K562 (cell line): ENCODE measurements around the gene ASRGL1. TPM values are rescaled to one million over a fixed set of nuclear protein-coding genes. Genes with fewer than 3 reads are reported as not detected.

Source experiments
- ATAC-seq: fragments of 200-7000 bp; cut with Tn5 transposase; 3 replicates; pipeline ENCODE4 v1.9.1; 2020; ENCODE audit warnings: moderate library complexity
- BruUV-seq: library from RNA; stranded (reverse); fragments of 400-500 nt; replicated peaks from 2 replicates; lab custom pipeline; 2021; lab: Mats Ljungman, UMichigan
- CTCF ChIA-PET: fragments of 300-600 bp; formaldehyde crosslinking; extraction: SDS; loops from one replicate; lab custom pipeline; 2021; ENCODE audit warnings: low intra/inter-chr PET ratio; lab: Yijun Ruan, JAX
- POLR2A ChIA-PET: fragments of 300-600, 350-650 bp; sonication (Branson Sonifier 250); formaldehyde crosslinking; extraction: SDS; loops from one replicate; lab custom pipeline; 2021; ENCODE audit warnings: antibody characterized with exemption, inconsistent platforms; lab: Yijun Ruan, JAX
- DNase-seq, 4 experiments: peaks; one replicate each; pipeline versions ENCODE4 v3.0.0 to v3.0.0-alpha.2; 2011 to 2018; ENCODE audit warnings: low spot score in 3 of 4, mixed read lengths in 3 of 4; ENCODE audit errors: extremely low read depth in 1 of 4
- FAIRE-seq: peaks from 2 replicates; lab custom pipeline; 2011; peaks lifted over from hg19 to GRCh38; lab: Jason Lieb, UNC
- H2AFZ ChIP-seq: 2 replicates; pipeline ENCODE4 v1.6.0; 2011; ENCODE audit warnings: low read depth, low read length, control low read depth, inconsistent platforms
- H3K27ac ChIP-seq: fragments of 200-600 bp; 3 replicates; pipeline ENCODE4 v1.8.0; 2011; ENCODE audit warnings: low read depth, mild to moderate bottlenecking, control low read depth, inconsistent platforms, low read length, moderate library complexity, mixed read lengths; ENCODE audit errors: extremely low read depth
- H3K27me3 ChIP-seq, 2 experiments: fragments of 300-600 bp in 1 of 2; 2 replicates in 1 of 2; 3 replicates in 1 of 2; pipeline versions ENCODE4 v1.6.0 to v1.8.0; 2011; ENCODE audit warnings: inconsistent platforms in 2 of 2, low read length in 2 of 2, mild to moderate bottlenecking in 1 of 2, mixed read lengths in 1 of 2, moderate library complexity in 1 of 2; ENCODE audit not compliant: control insufficient read depth in 2 of 2, insufficient read depth in 2 of 2
- H3K36me3 ChIP-seq: fragments of 300-600 bp; 3 replicates; pipeline ENCODE4 v1.8.0; 2011; ENCODE audit warnings: mild to moderate bottlenecking, low read length, inconsistent platforms; ENCODE audit not compliant: control insufficient read depth, insufficient read depth
- H3K4me1 ChIP-seq, 2 experiments: fragments of 200-600 bp in 1 of 2; replicated peaks in 1 of 2; 2 replicates in 1 of 2; 3 replicates in 1 of 2; pipeline versions ENCODE4 v1.5.1 to v1.8.0; 2011; ENCODE audit warnings: inconsistent platforms in 2 of 2, low read length in 2 of 2, mild to moderate bottlenecking in 1 of 2, mixed read lengths in 1 of 2, moderate library complexity in 1 of 2; ENCODE audit not compliant: control insufficient read depth in 2 of 2, insufficient read depth in 2 of 2
- H3K4me2 ChIP-seq: 2 replicates; pipeline ENCODE4 v1.6.1; 2011; ENCODE audit warnings: low read length, control low read depth, inconsistent platforms, mixed read lengths; ENCODE audit not compliant: insufficient read depth
- H3K4me3 ChIP-seq: fragments of 200-600 bp; sonication (generic), shearing (Covaris generic); 2 replicates; pipeline ENCODE4 v1.5.1; 2016; ENCODE audit warnings: control low read depth, inconsistent platforms
- H3K79me2 ChIP-seq: fragments of 200-600 bp; 3 replicates; pipeline ENCODE4 v1.8.0; 2011; ENCODE audit warnings: low read length, inconsistent platforms; ENCODE audit not compliant: control insufficient read depth, insufficient read depth
- H3K9ac ChIP-seq, 2 experiments: 2 replicates each; pipeline versions ENCODE4 v1.6.0 to v1.6.1; 2011; ENCODE audit warnings: low read depth in 2 of 2, low read length in 2 of 2, control low read depth in 1 of 2, inconsistent platforms in 1 of 2, mild to moderate bottlenecking in 1 of 2, mixed read lengths in 1 of 2; ENCODE audit not compliant: insufficient read depth in 1 of 2
- H3K9me1 ChIP-seq: one replicate; pipeline ENCODE4 v1.6.0; 2011; ENCODE audit warnings: inconsistent platforms, mild to moderate bottlenecking, low read length, moderate library complexity; ENCODE audit not compliant: control insufficient read depth, insufficient read depth
- H3K9me3 ChIP-seq: replicated peaks from 2 replicates; pipeline ENCODE4 v1.5.1; 2011; ENCODE audit warnings: low read depth, low read length, inconsistent platforms; ENCODE audit not compliant: control insufficient read depth, insufficient read depth
- H4K20me1 ChIP-seq: replicated peaks from 2 replicates; pipeline ENCODE4 v1.6.1; 2011; ENCODE audit warnings: low read length, inconsistent platforms, mixed read lengths; ENCODE audit not compliant: control insufficient read depth, insufficient read depth
- BCOR ChIP-seq: fragments of 450-650 bp; IDR thresholded peaks from 2 replicates; pipeline ENCODE4 v1.6.1; 2016
- CHD4 ChIP-seq: fragments of 200-600 bp; sonication (generic); IDR thresholded peaks from 3 replicates; pipeline ENCODE4 v1.6.1; 2012; ENCODE audit warnings: low read depth, mild to moderate bottlenecking, mixed read lengths, low read length, inconsistent platforms; ENCODE audit not compliant: insufficient read depth, insufficient replicate concordance, poor library complexity, severe bottlenecking
- CREB5 ChIP-seq: fragments of 250-450 bp; sonication (Bioruptor Pico); IDR thresholded peaks from 2 replicates; pipeline ENCODE4 v1.5.0; 2020; ENCODE audit warnings: mild to moderate bottlenecking
- CTBP1 ChIP-seq: fragments of 450-650 bp; IDR thresholded peaks from 2 replicates; pipeline ENCODE4 v1.6.1; 2016; ENCODE audit warnings: borderline replicate concordance
- MLX ChIP-seq, 2 experiments: fragments of 450-650 bp in 1 of 2; sonication (generic) in 1 of 2; formaldehyde crosslinking; conservative IDR thresholded peaks; 2 replicates each; pipeline versions ENCODE4 v1.4.0 to v1.8.1; 2020 to 2022; ENCODE audit warnings: mild to moderate bottlenecking in 1 of 2, missing genetic modification reagents in 1 of 2
- SREBF2 ChIP-seq: sonication (generic); formaldehyde crosslinking; IDR thresholded peaks from 2 replicates; pipeline ENCODE4 v1.4.0; 2020; ENCODE audit warnings: mild to moderate bottlenecking, missing genetic modification reagents
- SUPT5H ChIP-seq: fragments of 450-650 bp; IDR thresholded peaks from 2 replicates; pipeline ENCODE4 v1.6.1; 2016
- ZFP1 ChIP-seq: fragments of 450-650 bp; formaldehyde crosslinking; IDR thresholded peaks from 2 replicates; pipeline ENCODE4 v1.4.0; 2020; ENCODE audit warnings: mild to moderate bottlenecking, mixed read lengths
- ZNF57 ChIP-seq: fragments of 450-650 bp; formaldehyde crosslinking; IDR thresholded peaks from 2 replicates; pipeline ENCODE4 v1.4.0; 2020; ENCODE audit warnings: mild to moderate bottlenecking, moderate library complexity
- WGBS: fragments of 100-300 bp; shearing (Covaris generic); methylation state at CpG from one replicate; pipeline ENCODE4 v1.1.6; 2016; ENCODE audit warnings: low coverage, mixed read lengths; ENCODE audit not compliant: insufficient coverage; ENCODE audit errors: missing lambda C conversion rate; 5-methylcytosine and 5-hydroxymethylcytosine counted together
- in situ Hi-C: fragments of 300-500 bp; cut with MboI; formaldehyde crosslinking; loops from 4 replicates; pipeline ENCODE4 v1.15.0; 2018; ENCODE audit warnings: inconsistent platforms, mixed read lengths
- intact Hi-C: fragments of 100-400 bp; cut with micrococcal nuclease; formaldehyde crosslinking; loops from 2 replicates; pipeline ENCODE4 v1.14.2; 2022
- polyA plus RNA-seq, 8 experiments: library from polyadenylated mRNA; depleted of rRNA in 4 of 8; stranded (reverse) in 5 of 8; unstranded in 3 of 8; fragments of >200 nt; fragmentation: Nextera tagmentation in 2 of 8; fragmentation: Illumina TruSeq in 1 of 8; extraction: Ambion mirVana in 2 of 8; extraction: Trizol in 1 of 8; gene quantifications; 2 replicates each; pipeline versions ENCODE4 v1.2.1 to v1.2.3, GENCODE V29; 2011 to 2014; ENCODE audit warnings: inconsistent platforms in 1 of 8, missing spikeins in 1 of 8
- total RNA-seq, 7 experiments: library from RNA; depleted of rRNA in 6 of 7; stranded (reverse); fragments of >200 nt in 6 of 7; fragmentation: Illumina TruSeq in 2 of 7; extraction: Trizol in 2 of 7; gene quantifications; 2 replicates each; pipeline versions ENCODE4 v1.2.1 to v1.2.3, GENCODE V29; 2011 to 2021; ENCODE audit warnings: low replicate concordance in 1 of 7
- TF ChIP-seq, protein P1 (sequence below), 2 experiments: fragments of 450-650 bp in 1 of 2; sonication (generic) in 1 of 2; formaldehyde crosslinking in 1 of 2; IDR thresholded peaks; 2 replicates each; pipeline versions ENCODE4 v1.7.1 to v1.9.0; 2016 to 2022; ENCODE audit warnings: inconsistent platforms in 1 of 2, mild to moderate bottlenecking in 1 of 2, missing genetic modification reagents in 1 of 2

ASRGL1 gene
- total and polyA plus RNA-seq, 9 of the 15 experiments (the other 6 are each of a cell fraction or from before 2014, with no cell fraction given): 3.1 to 23.0 (median 11.2) TPM

GRCh38 chr11:62438641-62439040, 101.4 kb downstream of the ASRGL1 start:
- in situ Hi-C loops (no loop called here), intact Hi-C loops (no loop called here)
- ChIA-PET POLR2A (no interaction called here), CTCF (no interaction called here)
- no TSS peak for BruUV-seq
- H3K9ac ChIP-seq: no peak overlapping the region
- WGBS: 31% methylated on average over 4 of the region's 4 CpGs
- no peaks in the 10 kb centered on the region for H3K9me3 ChIP-seq
- H3K4me2 ChIP-seq: no peak overlapping the region
- no peaks in the 10 kb centered on the region for H3K27me3 ChIP-seq
- no peak for DNase-seq
- H3K36me3 ChIP-seq: no peaks in the 10 kb centered on the region
- no peak overlapping the region for H3K4me3 ChIP-seq
- no peak for ATAC-seq
- H3K27ac ChIP-seq: no peak overlapping the region
- no peak overlapping the region for H2AFZ ChIP-seq
- no peaks in the 10 kb centered on the region for H3K9me1 ChIP-seq
- peaks cover 12 to 14% of the 10 kb centered on the region in 2 experiments; a peak in 4 of 5 replicates for H3K4me1 ChIP-seq
- H3K79me2 ChIP-seq: no peaks in the 10 kb centered on the region
- no peaks in the 10 kb centered on the region for H4K20me1 ChIP-seq
- FAIRE-seq: no peak
- no peak for TF ChIP-seq ZFP1
- no peak for TF ChIP-seq MLX (CRISPR knock-in tag; conservative IDR thresholded peaks at IDR 0.05)
- TF ChIP-seq ZNF57 (CRISPR knock-in tag): no peak
- no peak for TF ChIP-seq CHD4
- TF ChIP-seq SUPT5H: no peak
- TF ChIP-seq, protein P1, sequence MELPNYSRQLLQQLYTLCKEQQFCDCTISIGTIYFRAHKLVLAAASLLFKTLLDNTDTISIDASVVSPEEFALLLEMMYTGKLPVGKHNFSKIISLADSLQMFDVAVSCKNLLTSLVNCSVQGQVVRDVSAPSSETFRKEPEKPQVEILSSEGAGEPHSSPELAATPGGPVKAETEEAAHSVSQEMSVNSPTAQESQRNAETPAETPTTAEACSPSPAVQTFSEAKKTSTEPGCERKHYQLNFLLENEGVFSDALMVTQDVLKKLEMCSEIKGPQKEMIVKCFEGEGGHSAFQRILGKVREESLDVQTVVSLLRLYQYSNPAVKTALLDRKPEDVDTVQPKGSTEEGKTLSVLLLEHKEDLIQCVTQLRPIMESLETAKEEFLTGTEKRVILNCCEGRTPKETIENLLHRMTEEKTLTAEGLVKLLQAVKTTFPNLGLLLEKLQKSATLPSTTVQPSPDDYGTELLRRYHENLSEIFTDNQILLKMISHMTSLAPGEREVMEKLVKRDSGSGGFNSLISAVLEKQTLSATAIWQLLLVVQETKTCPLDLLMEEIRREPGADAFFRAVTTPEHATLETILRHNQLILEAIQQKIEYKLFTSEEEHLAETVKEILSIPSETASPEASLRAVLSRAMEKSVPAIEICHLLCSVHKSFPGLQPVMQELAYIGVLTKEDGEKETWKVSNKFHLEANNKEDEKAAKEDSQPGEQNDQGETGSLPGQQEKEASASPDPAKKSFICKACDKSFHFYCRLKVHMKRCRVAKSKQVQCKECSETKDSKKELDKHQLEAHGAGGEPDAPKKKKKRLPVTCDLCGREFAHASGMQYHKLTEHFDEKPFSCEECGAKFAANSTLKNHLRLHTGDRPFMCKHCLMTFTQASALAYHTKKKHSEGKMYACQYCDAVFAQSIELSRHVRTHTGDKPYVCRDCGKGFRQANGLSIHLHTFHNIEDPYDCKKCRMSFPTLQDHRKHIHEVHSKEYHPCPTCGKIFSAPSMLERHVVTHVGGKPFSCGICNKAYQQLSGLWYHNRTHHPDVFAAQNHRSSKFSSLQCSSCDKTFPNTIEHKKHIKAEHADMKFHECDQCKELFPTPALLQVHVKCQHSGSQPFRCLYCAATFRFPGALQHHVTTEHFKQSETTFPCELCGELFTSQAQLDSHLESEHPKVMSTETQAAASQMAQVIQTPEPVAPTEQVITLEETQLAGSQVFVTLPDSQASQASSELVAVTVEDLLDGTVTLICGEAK (IDR thresholded peaks at IDR 0.05): no peak
- TF ChIP-seq, protein P1 (CRISPR knock-in tag; IDR thresholded peaks at IDR 0.05): no peak
- no peak for TF ChIP-seq SREBF2
- TF ChIP-seq CTBP1: no peak
- no peak for TF ChIP-seq CREB5 (CRISPR knock-in tag)
- no peak for TF ChIP-seq BCOR
